Spleen (tissue), 7 donors: ENCODE measurements around the gene SF3A1.
A peak's percentile ranks its signal among the peaks of the same experiment; 100 is the strongest.

ENCODE experiments used
- POLR2A ChIP-seq, 3 donors: fragments of 450-650 bp; IDR thresholded peaks; one replicate each; pipeline ENCODE4 v1.5.1; 2017; ENCODE audit warnings: antibody characterized with exemption in 3 of 3, mild to moderate bottlenecking in 1 of 3
- POLR2AphosphoS5 ChIP-seq, 3 donors: sonication (generic); formaldehyde crosslinking; IDR thresholded peaks; one replicate each; pipeline ENCODE4 v1.5.1; 2017; ENCODE audit warnings: antibody characterized with exemption in 3 of 3
- TF ChIP-seq, protein P1 (sequence below), 11 experiments: fragments of 200-600 bp in 7 of 11; fragments of 450-650 bp in 4 of 11; sonication (generic) in 4 of 11; IDR thresholded peaks in 8 of 11; conservative IDR thresholded peaks in 3 of 11; 1 replicate in 7 of 11; 2 replicates in 4 of 11; pipeline versions ENCODE4 v1.4.0 to v1.8.0; 2016 to 2021; ENCODE audit warnings: antibody characterized with exemption in 11 of 11, inconsistent platforms in 4 of 11, mild to moderate bottlenecking in 1 of 11
- donor health status: DM: no; HTN: no; CAD: no; lungs with moderate emphysema.
- donor health status: DM: no; HTN: no; CAD: no.
- donor health status: DM: no; HTN: no; CAD: no.

DNA sequence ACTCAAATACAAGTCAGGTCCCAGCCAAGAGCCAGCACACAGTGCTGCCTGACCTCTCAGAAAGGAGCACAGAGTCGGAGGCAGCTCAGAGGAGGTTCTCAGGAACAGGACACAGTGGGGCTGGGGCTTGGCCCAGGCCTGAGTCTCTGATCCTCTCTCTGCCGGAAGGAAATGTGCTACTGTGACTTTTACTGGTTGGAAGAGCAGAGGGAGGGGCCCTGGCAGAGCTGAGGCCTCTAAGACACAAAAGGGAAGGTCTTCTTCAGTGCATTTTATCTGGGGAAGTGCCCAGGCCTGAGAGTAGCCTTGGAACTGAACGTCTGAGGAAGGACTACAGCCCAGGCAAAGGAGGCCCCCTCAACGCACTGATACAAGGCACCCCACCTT lies 51.2 kb downstream of the SF3A1 start:
- TF ChIP-seq, protein P1, sequence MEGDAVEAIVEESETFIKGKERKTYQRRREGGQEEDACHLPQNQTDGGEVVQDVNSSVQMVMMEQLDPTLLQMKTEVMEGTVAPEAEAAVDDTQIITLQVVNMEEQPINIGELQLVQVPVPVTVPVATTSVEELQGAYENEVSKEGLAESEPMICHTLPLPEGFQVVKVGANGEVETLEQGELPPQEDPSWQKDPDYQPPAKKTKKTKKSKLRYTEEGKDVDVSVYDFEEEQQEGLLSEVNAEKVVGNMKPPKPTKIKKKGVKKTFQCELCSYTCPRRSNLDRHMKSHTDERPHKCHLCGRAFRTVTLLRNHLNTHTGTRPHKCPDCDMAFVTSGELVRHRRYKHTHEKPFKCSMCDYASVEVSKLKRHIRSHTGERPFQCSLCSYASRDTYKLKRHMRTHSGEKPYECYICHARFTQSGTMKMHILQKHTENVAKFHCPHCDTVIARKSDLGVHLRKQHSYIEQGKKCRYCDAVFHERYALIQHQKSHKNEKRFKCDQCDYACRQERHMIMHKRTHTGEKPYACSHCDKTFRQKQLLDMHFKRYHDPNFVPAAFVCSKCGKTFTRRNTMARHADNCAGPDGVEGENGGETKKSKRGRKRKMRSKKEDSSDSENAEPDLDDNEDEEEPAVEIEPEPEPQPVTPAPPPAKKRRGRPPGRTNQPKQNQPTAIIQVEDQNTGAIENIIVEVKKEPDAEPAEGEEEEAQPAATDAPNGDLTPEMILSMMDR (IDR thresholded peaks at IDR 0.05 in 8 of 11, conservative IDR thresholded peaks at IDR 0.05 in 3 of 11): no peak
- TF ChIP-seq POLR2A (IDR thresholded peaks at IDR 0.05) (peak in 2 of 3 donors; percentile 66 to 79), POLR2AphosphoS5 (IDR thresholded peaks at IDR 0.05) (peak in 2 of 3 donors; percentile 83 to 92)
